HCT116 (cell line): ENCODE results near the gene CKLF. TPM values are rescaled to one million over a fixed set of nuclear protein-coding genes. Genes with fewer than 3 reads are reported as not detected.

Experiments used
- ATAC-seq: fragments of 200-7000 bp; cut with Tn5 transposase; 2 replicates; pipeline ENCODE4 v1.9.1; 2020; ENCODE audit warnings: mild to moderate bottlenecking, moderate library complexity
- BruUV-seq: library from RNA; stranded (reverse); fragments of 400-500 nt; replicated peaks from 2 replicates; lab custom pipeline; 2021; lab: Mats Ljungman, UMichigan
- CTCF ChIA-PET: fragments of 300-600 bp; sonication (Branson Sonifier 250); formaldehyde crosslinking; loops from one replicate; lab custom pipeline; 2021; ENCODE audit warnings: antibody characterized with exemption; lab: Charles Lee
- POLR2A ChIA-PET: fragments of 300-600, 350-600 bp; sonication (Branson Sonifier 250); formaldehyde crosslinking; loops from one replicate; lab custom pipeline; 2021; ENCODE audit warnings: antibody characterized with exemption; lab: Charles Lee
- RAD21 ChIA-PET, 2 experiments: fragments of 300-600 bp; sonication (Branson Sonifier 250); formaldehyde crosslinking; loops; one replicate each; lab custom pipeline; 2023; ENCODE audit warnings: low total read pairs in 2 of 2; ENCODE audit not compliant: uncharacterized antibody in 2 of 2, unreplicated experiment in 2 of 2, low non-redundant PET in 1 of 2; lab: Charles Lee
- DNase-seq: peaks from one replicate; pipeline ENCODE4 v3.0.0-alpha.2; 2010; ENCODE audit warnings: low read depth, low spot score
- H2AFZ ChIP-seq: fragments of 200-600 bp; shearing (Covaris generic), sonication (generic); 2 replicates; pipeline ENCODE4 v1.6.1; 2017; ENCODE audit warnings: low read depth, mixed run types, mixed read lengths, antibody characterized with exemption, low read length; ENCODE audit not compliant: poor library complexity, severe bottlenecking
- H3K27ac ChIP-seq: 2 replicates; pipeline ENCODE4 v1.5.1; 2012; ENCODE audit warnings: low read depth, low read length
- H3K27me3 ChIP-seq: fragments of 200-600 bp; sonication (generic); 2 replicates; pipeline ENCODE4 v1.6.1; 2016; ENCODE audit warnings: mixed run types, low read length, mixed read lengths; ENCODE audit not compliant: insufficient read depth
- H3K36me3 ChIP-seq, 2 experiments: fragments of 200-500 bp in 1 of 2; fragments of 200-600 bp in 1 of 2; sonication (Bioruptor generic) in 1 of 2; sonication (generic) in 1 of 2; 2 replicates each; pipeline versions ENCODE4 v1.5.1 to v1.6.1; 2014 to 2016; ENCODE audit warnings: low read length in 2 of 2, inconsistent platforms in 1 of 2, mixed read lengths in 1 of 2, mixed run types in 1 of 2; ENCODE audit not compliant: insufficient read depth in 2 of 2, control insufficient read depth in 1 of 2
- H3K4me1 ChIP-seq, 2 experiments: fragments of 200-600 bp in 1 of 2; sonication (generic) in 1 of 2; 2 replicates each; pipeline versions ENCODE4 v1.5.1 to v1.6.1; 2012 to 2017; ENCODE audit warnings: low read length in 2 of 2, inconsistent platforms in 1 of 2, mild to moderate bottlenecking in 1 of 2, mixed read lengths in 1 of 2, mixed run types in 1 of 2, moderate library complexity in 1 of 2; ENCODE audit not compliant: insufficient read depth in 2 of 2, control insufficient read depth in 1 of 2
- H3K4me2 ChIP-seq: fragments of 200-600 bp; sonication (generic); 2 replicates; pipeline ENCODE4 v1.6.1; 2017; ENCODE audit warnings: mixed run types, low read length, mixed read lengths
- H3K4me3 ChIP-seq, 2 experiments: fragments of 200-600 bp in 1 of 2; sonication (generic) in 1 of 2; replicated peaks in 1 of 2; 2 replicates each; pipeline ENCODE4 v1.5.1; 2011 to 2016; ENCODE audit warnings: low read length in 2 of 2, control low read depth in 1 of 2, low read depth in 1 of 2, mild to moderate bottlenecking in 1 of 2, mixed read lengths in 1 of 2, mixed run types in 1 of 2
- H3K79me2 ChIP-seq: fragments of 200-600 bp; sonication (generic); 2 replicates; pipeline ENCODE4 v1.6.1; 2017; ENCODE audit warnings: mild to moderate bottlenecking, mixed run types, low read length, moderate library complexity, mixed read lengths; ENCODE audit not compliant: insufficient read depth
- H3K9ac ChIP-seq: fragments of 200-600 bp; sonication (generic); 2 replicates; pipeline ENCODE4 v1.6.1; 2016; ENCODE audit warnings: low read length, mixed read lengths
- H3K9me2 ChIP-seq: fragments of 200-600 bp; sonication (generic), shearing (Covaris generic); 2 replicates; pipeline ENCODE4 v1.6.1; 2017; ENCODE audit warnings: mixed run types, mild to moderate bottlenecking, moderate library complexity; ENCODE audit not compliant: insufficient read depth
- H3K9me3 ChIP-seq, 2 experiments: fragments of 200-500 bp in 1 of 2; fragments of 200-600 bp in 1 of 2; sonication (Bioruptor generic) in 1 of 2; sonication (generic) in 1 of 2; 2 replicates each; pipeline ENCODE4 v1.6.1; 2014 to 2017; ENCODE audit warnings: low read length in 2 of 2, mixed read lengths in 2 of 2, inconsistent platforms in 1 of 2, low read depth in 1 of 2, mild to moderate bottlenecking in 1 of 2, mixed run types in 1 of 2, moderate library complexity in 1 of 2; ENCODE audit not compliant: control insufficient read depth in 1 of 2, insufficient read depth in 1 of 2
- H4K20me1 ChIP-seq: fragments of 200-600 bp; sonication (generic), shearing (Covaris generic); 2 replicates; pipeline ENCODE4 v1.6.1; 2017; ENCODE audit warnings: mixed run types, mild to moderate bottlenecking, moderate library complexity; ENCODE audit not compliant: insufficient read depth
- ATF3 ChIP-seq: IDR thresholded peaks from 2 replicates; pipeline ENCODE4 v1.6.1; 2012
- CBX3 ChIP-seq: IDR thresholded peaks from 2 replicates; pipeline ENCODE4 v1.6.1; 2012; ENCODE audit warnings: low read depth
- CEBPB ChIP-seq: IDR thresholded peaks from 2 replicates; pipeline ENCODE4 v1.6.1; 2012; ENCODE audit warnings: low read depth
- CTCF ChIP-seq, 3 experiments: fragments of 200-600 bp in 1 of 3; sonication (generic) in 1 of 3; IDR thresholded peaks in 2 of 3; conservative IDR thresholded peaks in 1 of 3; 2 replicates each; pipeline ENCODE4 v1.5.1; 2012 to 2017; ENCODE audit warnings: low read depth in 2 of 3, low read length in 2 of 3, antibody characterized with exemption in 1 of 3, borderline replicate concordance in 1 of 3, control low read depth in 1 of 3, mild to moderate bottlenecking in 1 of 3, mixed read lengths in 1 of 3, mixed run types in 1 of 3, moderate library complexity in 1 of 3; ENCODE audit not compliant: insufficient read depth in 1 of 3
- EGR1 ChIP-seq: IDR thresholded peaks from 2 replicates; pipeline ENCODE4 v1.6.1; 2012; ENCODE audit warnings: low read depth
- EZH2 ChIP-seq: fragments of 200-600 bp; sonication (generic); IDR thresholded peaks from 2 replicates; pipeline ENCODE4 v1.6.1; 2017; ENCODE audit warnings: antibody characterized with exemption, mixed run types
- FOSL1 ChIP-seq: IDR thresholded peaks from 2 replicates; pipeline ENCODE4 v1.6.1; 2012; ENCODE audit warnings: low read depth
- JUND ChIP-seq: IDR thresholded peaks from 2 replicates; pipeline ENCODE4 v1.6.1; 2012
- MAX ChIP-seq: IDR thresholded peaks from 2 replicates; pipeline ENCODE4 v1.6.1; 2012
- POLR2A ChIP-seq: IDR thresholded peaks from 2 replicates; pipeline ENCODE4 v1.7.0; 2011; ENCODE audit warnings: borderline replicate concordance; ENCODE audit not compliant: insufficient read depth, insufficient read length; ENCODE audit errors: extremely low read depth
- RAD21 ChIP-seq: IDR thresholded peaks from 2 replicates; pipeline ENCODE4 v1.6.1; 2012; ENCODE audit warnings: low read depth, mild to moderate bottlenecking
- REST ChIP-seq: IDR thresholded peaks from 2 replicates; pipeline ENCODE4 v1.6.1; 2012; ENCODE audit warnings: low read depth
- SP1 ChIP-seq: IDR thresholded peaks from 2 replicates; pipeline ENCODE4 v1.6.1; 2012; ENCODE audit warnings: low read depth
- SRF ChIP-seq: IDR thresholded peaks from 2 replicates; pipeline ENCODE4 v1.6.1; 2012; ENCODE audit warnings: low read depth
- YY1 ChIP-seq: IDR thresholded peaks from 2 replicates; pipeline ENCODE4 v1.6.1; 2011; ENCODE audit warnings: low read length, low read depth, moderate library complexity, mild to moderate bottlenecking; ENCODE audit not compliant: insufficient replicate concordance; ENCODE audit errors: extremely low read depth
- ZNF274 ChIP-seq: fragments of 200-500 bp; sonication (Bioruptor generic); IDR thresholded peaks from 2 replicates; pipeline ENCODE4 v1.6.1; 2014; ENCODE audit warnings: mild to moderate bottlenecking, low read depth, low read length, inconsistent platforms
- intact Hi-C: fragments of 100-400 bp; cut with micrococcal nuclease; formaldehyde crosslinking; loops from 2 replicates; pipeline ENCODE4 v1.10.0; 2022
- total RNA-seq: library from RNA; stranded (reverse); gene quantifications from one replicate; pipeline ENCODE4 v1.2.1, GENCODE V29; 2021; ENCODE audit not compliant: unreplicated experiment

CKLF gene
- total RNA-seq, 1 experiment from 2014 or later: 38.6 TPM

- no peak for TF ChIP-seq CTCF (IDR thresholded peaks at IDR 0.05 in 2 of 3, conservative IDR thresholded peaks at IDR 0.05 in 1 of 3; ENCODE audit: borderline replicate concordance in 1 of 3, insufficient read depth in 1 of 3, low read depth in 2 of 3, low read length in 2 of 3)
- TF ChIP-seq EZH2: no peak
- no peak for TF ChIP-seq EGR1
- TF ChIP-seq JUND: no peak
- no peak for TF ChIP-seq CEBPB
- TF ChIP-seq, all 23 proteins: peak for 7
Observed at GRCh38 chr16:66552286-66553177, at the start of gene CKLF (continued).

GRCh38 chr16:66503030-66503429 lies 49.3 kb upstream of the CKLF start:
- Histone ChIP-seq H3K9ac (no peak overlapping the region), H3K4me3 (no peak overlapping the region), H3K9me3 (no peaks in the 10 kb centered on the region), H3K4me2 (no peak overlapping the region), H3K4me1 (peaks cover 0 to 2% of the 10 kb centered on the region in 2 experiments; a peak in 1 of 4 replicates), H3K27me3 (no peaks in the 10 kb centered on the region), H4K20me1 (no peaks in the 10 kb centered on the region), H2AFZ (no peak overlapping the region), H3K36me3 (no peaks in the 10 kb centered on the region), H3K9me2 (no peaks in the 10 kb centered on the region), H3K27ac (no peak overlapping the region), H3K79me2 (no peaks in the 10 kb centered on the region)
- ATAC-seq: no peak
- BruUV-seq: no TSS peak
- TF ChIP-seq REST: no peak
- TF ChIP-seq SP1: no peak
- no peak for TF ChIP-seq ATF3
- TF ChIP-seq CBX3: no peak
- TF ChIP-seq FOSL1: no peak
- no peak for TF ChIP-seq MAX
- no peak for TF ChIP-seq YY1
- TF ChIP-seq POLR2A: no peak
- no peak for TF ChIP-seq JUND
- TF ChIP-seq SRF: no peak
- TF ChIP-seq RAD21: no peak
- TF ChIP-seq ZNF274: no peak
- DNase-seq: no peak
- ChIA-PET RAD21 (no interaction called here), CTCF (no interaction called here), POLR2A (no interaction called here)
- intact Hi-C loops: no loop called here
